Glutamatergic neuron (in vitro differentiated cells): ENCODE results near the gene R3HCC1L. TPM values are rescaled to one million over a fixed set of nuclear protein-coding genes. Genes with fewer than 3 reads are reported as not detected.
"Not testable (repeated sequence)": the region's sequence is repeated elsewhere in the genome, so short reads cannot be mapped to it uniquely, and the experiment has no call there.

Source experiments
- DNase-seq: peaks from one replicate; pipeline ENCODE4 v3.0.0; 2022
- H3K27ac Mint-ChIP-seq: one replicate; pipeline ENCODE4 v1.8.0; 2020; ENCODE audit warnings: mild to moderate bottlenecking, mixed read lengths, inconsistent platforms; ENCODE audit not compliant: unreplicated experiment
- H3K27me3 Mint-ChIP-seq: one replicate; pipeline ENCODE4 v1.8.0; 2020; ENCODE audit warnings: mild to moderate bottlenecking, moderate library complexity, mixed read lengths, inconsistent platforms; ENCODE audit not compliant: unreplicated experiment
- H3K36me3 Mint-ChIP-seq: one replicate; pipeline ENCODE4 v1.8.0; 2020; ENCODE audit warnings: mild to moderate bottlenecking, mixed read lengths, inconsistent platforms; ENCODE audit not compliant: unreplicated experiment
- H3K4me1 Mint-ChIP-seq: one replicate; pipeline ENCODE4 v1.8.0; 2020; ENCODE audit warnings: mild to moderate bottlenecking, low read depth, mixed read lengths, inconsistent platforms; ENCODE audit not compliant: unreplicated experiment
- H3K4me3 Mint-ChIP-seq: one replicate; pipeline ENCODE4 v1.8.0; 2020; ENCODE audit warnings: mild to moderate bottlenecking, mixed read lengths, inconsistent platforms; ENCODE audit not compliant: unreplicated experiment
- H3K9me3 Mint-ChIP-seq: one replicate; pipeline ENCODE4 v1.8.0; 2020; ENCODE audit warnings: mild to moderate bottlenecking, moderate library complexity, mixed read lengths, inconsistent platforms; ENCODE audit not compliant: unreplicated experiment
- total RNA-seq: library from RNA; stranded (reverse); fragmentation: NEBNext Ultra II Directional; extraction: Animal tissue kit (Norgen Biotek cat#: 25700); gene quantifications from one replicate; pipeline ENCODE4 v1.2.1, GENCODE V29; 2021; ENCODE audit not compliant: unreplicated experiment
- TF ChIP-seq, protein P1 (sequence below): fragments of 200-600 bp; sonication (generic); IDR thresholded peaks from one replicate; pipeline ENCODE4 v1.5.0; 2021; ENCODE audit not compliant: partially characterized antibody, unreplicated experiment

Gene R3HCC1L
- total RNA-seq, 1 donor from 2014 or later, result 13.6 TPM

DNA sequence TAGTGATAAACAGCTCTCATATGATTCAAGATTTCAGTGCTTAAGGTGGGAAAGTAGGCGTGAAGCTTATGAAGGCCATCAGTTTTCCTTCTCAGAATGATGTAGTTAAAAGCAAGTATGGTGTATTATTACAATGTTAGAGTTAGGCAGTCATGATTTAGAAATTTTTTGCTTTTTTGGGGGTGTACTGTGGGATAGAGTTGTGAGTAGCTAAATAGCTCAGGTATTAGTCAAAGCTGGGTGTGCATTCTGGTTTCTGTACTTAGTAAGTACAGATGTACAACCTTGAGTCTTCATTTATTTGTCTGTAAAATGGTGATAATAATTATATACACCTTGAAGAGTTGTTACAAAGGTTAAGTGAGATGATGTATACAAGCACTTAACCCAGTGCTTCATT is 52.2 kb downstream of the R3HCC1L start:
- peaks cover 4% of the 10 kb centered on the region for H3K4me1 Mint-ChIP-seq
- H3K36me3 Mint-ChIP-seq, result peaks cover 11% of the 10 kb centered on the region
- H3K9me3 Mint-ChIP-seq, result peaks cover 3% of the 10 kb centered on the region
- H3K27ac Mint-ChIP-seq, result no peak overlapping the region
- no peaks in the 10 kb centered on the region for H3K27me3 Mint-ChIP-seq
- DNase-seq, result no peak
- TF ChIP-seq, protein P1, sequence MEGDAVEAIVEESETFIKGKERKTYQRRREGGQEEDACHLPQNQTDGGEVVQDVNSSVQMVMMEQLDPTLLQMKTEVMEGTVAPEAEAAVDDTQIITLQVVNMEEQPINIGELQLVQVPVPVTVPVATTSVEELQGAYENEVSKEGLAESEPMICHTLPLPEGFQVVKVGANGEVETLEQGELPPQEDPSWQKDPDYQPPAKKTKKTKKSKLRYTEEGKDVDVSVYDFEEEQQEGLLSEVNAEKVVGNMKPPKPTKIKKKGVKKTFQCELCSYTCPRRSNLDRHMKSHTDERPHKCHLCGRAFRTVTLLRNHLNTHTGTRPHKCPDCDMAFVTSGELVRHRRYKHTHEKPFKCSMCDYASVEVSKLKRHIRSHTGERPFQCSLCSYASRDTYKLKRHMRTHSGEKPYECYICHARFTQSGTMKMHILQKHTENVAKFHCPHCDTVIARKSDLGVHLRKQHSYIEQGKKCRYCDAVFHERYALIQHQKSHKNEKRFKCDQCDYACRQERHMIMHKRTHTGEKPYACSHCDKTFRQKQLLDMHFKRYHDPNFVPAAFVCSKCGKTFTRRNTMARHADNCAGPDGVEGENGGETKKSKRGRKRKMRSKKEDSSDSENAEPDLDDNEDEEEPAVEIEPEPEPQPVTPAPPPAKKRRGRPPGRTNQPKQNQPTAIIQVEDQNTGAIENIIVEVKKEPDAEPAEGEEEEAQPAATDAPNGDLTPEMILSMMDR, result no peak
- no peak overlapping the region for H3K4me3 Mint-ChIP-seq

DNA sequence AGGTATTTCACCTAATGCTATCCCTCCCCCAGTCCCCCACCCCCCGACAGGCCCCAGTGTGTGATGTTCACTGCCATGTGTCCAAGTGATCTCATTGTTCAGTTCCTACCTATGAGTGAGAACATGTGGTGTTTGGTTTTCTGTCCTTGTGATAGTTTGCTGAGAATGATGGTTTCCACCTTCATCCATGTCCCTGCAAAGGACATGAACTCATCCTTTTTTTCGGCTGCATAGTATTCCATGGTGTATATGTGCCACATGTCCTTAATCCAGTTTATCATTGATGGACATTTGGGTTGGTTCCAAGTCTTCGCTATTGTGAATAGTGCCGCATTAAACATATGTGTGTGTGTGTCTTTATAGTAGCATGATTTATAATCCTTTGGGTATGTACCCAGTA is 56.3 kb downstream of the R3HCC1L start:
- not testable (repeated sequence) for H3K4me1 Mint-ChIP-seq, H3K27ac Mint-ChIP-seq, H3K9me3 Mint-ChIP-seq, H3K4me3 Mint-ChIP-seq, DNase-seq, H3K27me3 Mint-ChIP-seq
- H3K36me3 Mint-ChIP-seq, result peaks cover 15% of the 10 kb centered on the region

DNA sequence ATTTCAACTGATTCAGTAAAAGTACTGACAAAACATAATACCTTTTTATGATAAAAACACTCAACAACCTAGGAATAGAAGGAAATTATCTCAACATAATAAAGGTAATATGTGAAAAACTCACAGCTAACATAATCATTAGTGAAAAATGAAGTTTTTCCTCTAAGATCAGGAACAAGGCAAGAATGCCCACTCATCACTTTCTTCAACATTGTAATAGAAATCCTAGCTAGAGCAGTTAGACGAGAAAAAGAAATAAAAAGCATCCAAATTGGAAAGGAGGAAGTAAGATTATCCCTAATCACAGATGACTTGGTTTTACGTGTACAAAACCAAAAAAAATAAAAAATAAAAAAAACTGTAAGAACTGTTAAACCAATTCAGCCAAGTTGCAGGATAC is 58.6 kb downstream of the R3HCC1L start:
- no peaks in the 10 kb centered on the region for H3K9me3 Mint-ChIP-seq
- H3K36me3 Mint-ChIP-seq, result peaks cover 15% of the 10 kb centered on the region
- H3K27ac Mint-ChIP-seq, result no peak overlapping the region
- no peak overlapping the region for H3K4me3 Mint-ChIP-seq
- H3K4me1 Mint-ChIP-seq, result peaks cover 4% of the 10 kb centered on the region
- no peak for DNase-seq
- TF ChIP-seq, protein P1, result no peak
- no peaks in the 10 kb centered on the region for H3K27me3 Mint-ChIP-seq

DNA sequence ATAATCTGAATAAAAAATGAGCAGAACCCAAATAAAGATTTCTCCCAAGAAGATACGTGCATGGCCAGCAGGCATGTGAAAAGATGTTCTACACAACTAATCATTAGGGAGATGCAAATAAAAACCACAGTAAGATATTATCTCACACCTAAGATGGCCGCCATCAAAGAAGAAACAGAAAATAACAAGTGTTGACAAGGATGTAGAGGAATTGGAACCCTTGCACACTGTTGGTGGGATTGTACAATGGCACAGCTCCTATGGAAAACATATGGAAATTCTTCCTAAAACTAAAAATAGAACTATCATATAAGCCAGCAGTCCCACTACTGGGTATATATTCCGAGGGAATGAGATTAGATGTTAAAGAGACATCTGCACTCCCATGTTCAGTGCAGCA is 60.2 kb downstream of the R3HCC1L start:
- TF ChIP-seq, protein P1, result no peak
- Mint-ChIP-seq H3K27me3 (no peaks in the 10 kb centered on the region), H3K9me3 (no peaks in the 10 kb centered on the region), H3K27ac (no peak overlapping the region), H3K4me3 (no peak overlapping the region), H3K4me1 (no peaks in the 10 kb centered on the region), H3K36me3 (peaks cover 15% of the 10 kb centered on the region)
- DNase-seq, result no peak

DNA sequence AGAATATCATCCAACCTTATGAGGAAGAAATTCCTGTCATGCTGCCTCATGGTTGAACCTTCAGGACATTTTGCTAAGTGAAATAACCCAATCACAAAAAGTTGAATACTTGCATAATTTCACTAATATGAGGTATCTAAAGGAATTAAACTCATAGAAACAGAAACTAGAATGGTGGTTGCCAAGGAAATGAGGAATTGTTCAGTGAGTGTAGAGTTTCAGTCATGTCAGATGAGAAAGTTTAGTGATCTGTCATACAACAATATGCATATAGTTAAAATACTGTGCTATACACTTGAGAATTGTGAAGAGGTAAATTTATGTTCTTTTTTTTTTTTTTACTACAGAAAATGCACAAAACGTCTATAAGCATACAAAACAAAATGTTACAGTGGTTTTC is 60.7 kb downstream of the R3HCC1L start:
- Mint-ChIP-seq H3K4me3 (no peak overlapping the region), H3K9me3 (no peaks in the 10 kb centered on the region), H3K27ac (no peak overlapping the region), H3K4me1 (no peaks in the 10 kb centered on the region), H3K27me3 (no peaks in the 10 kb centered on the region), H3K36me3 (peaks cover 15% of the 10 kb centered on the region)
- no peak for DNase-seq
- TF ChIP-seq, protein P1, result no peak

DNA sequence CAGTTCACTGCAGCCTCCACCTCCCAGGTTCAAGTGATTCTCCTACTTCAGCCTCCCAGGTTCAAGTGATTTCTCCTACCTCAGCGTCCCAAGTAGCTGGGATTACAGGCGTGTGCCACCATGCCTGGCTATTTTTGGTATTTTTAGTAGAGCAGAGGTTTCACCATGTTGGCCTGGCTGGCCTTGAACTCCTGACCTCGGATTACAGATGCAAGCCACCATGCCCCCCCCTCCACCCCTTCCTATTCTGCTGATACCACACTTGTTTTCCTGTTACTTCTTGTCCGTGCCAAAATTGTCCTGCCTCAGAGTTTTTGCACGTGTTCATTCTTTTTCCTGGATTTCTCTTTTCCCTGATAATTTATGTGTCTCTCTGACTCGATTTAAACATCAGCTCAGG is 62.5 kb downstream of the R3HCC1L start:
- Mint-ChIP-seq H3K27ac (no peak overlapping the region), H3K9me3 (no peaks in the 10 kb centered on the region), H3K4me1 (no peaks in the 10 kb centered on the region), H3K27me3 (no peaks in the 10 kb centered on the region), H3K36me3 (peaks cover 15% of the 10 kb centered on the region), H3K4me3 (no peak overlapping the region)
- no peak for DNase-seq
- TF ChIP-seq, protein P1, result no peak
